Nephron progenitor cell (in vitro differentiated cells): ENCODE data around the gene SLC9C1.

ENCODE experiments used
- DNase-seq: peaks from one replicate; pipeline ENCODE4 v3.0.0; 2021
- H3K27ac Mint-ChIP-seq: 2 replicates; pipeline ENCODE4 v1.8.0; 2021; ENCODE audit warnings: mild to moderate bottlenecking, moderate library complexity, mixed read lengths
- H3K27me3 Mint-ChIP-seq: 2 replicates; pipeline ENCODE4 v1.8.0; 2021; ENCODE audit warnings: mild to moderate bottlenecking, low read depth, mixed read lengths; ENCODE audit not compliant: poor library complexity
- H3K36me3 Mint-ChIP-seq: 2 replicates; pipeline ENCODE4 v1.8.0; 2021; ENCODE audit warnings: low read depth, mixed read lengths
- H3K4me1 Mint-ChIP-seq: 2 replicates; pipeline ENCODE4 v1.8.0; 2021; ENCODE audit warnings: mixed read lengths
- H3K4me3 Mint-ChIP-seq: 2 replicates; pipeline ENCODE4 v1.8.0; 2021; ENCODE audit warnings: mild to moderate bottlenecking, moderate library complexity, mixed read lengths
- H3K9me3 Mint-ChIP-seq: 2 replicates; pipeline ENCODE4 v1.8.0; 2021; ENCODE audit warnings: mild to moderate bottlenecking, moderate library complexity, mixed read lengths
- TF ChIP-seq, protein P1 (sequence below): fragments of 200-600 bp; sonication (generic); IDR thresholded peaks from 2 replicates; pipeline ENCODE4 v1.5.0; 2021; ENCODE audit warnings: antibody characterized with exemption

SLC9C1 gene

DNA sequence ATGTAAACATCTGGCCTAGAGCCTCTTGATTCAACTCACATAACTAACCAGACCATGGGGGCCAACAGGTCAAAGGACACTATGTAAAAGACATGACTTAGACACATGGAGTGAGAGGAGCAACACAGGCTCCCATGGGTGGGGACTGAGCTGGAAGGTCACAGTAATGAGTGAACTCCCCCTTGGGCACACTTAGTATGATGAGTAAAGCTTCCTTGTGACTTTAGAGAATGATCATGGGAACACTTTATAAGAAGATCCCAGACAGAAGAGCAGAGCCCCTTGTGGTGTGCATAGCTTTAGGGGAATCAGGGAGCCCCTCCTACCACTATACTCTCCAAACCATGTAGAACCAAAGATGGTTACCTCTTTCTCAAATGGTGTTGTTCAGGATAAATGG, 171.1 kb downstream of the SLC9C1 start:
- DNase-seq, result no peak
- no peak overlapping the region for H3K4me3 Mint-ChIP-seq
- peaks cover 55% of the 10 kb centered on the region for H3K36me3 Mint-ChIP-seq
- H3K27ac Mint-ChIP-seq, result peak overlapping the region; percentile 97
- H3K9me3 Mint-ChIP-seq, result no peaks in the 10 kb centered on the region
- H3K27me3 Mint-ChIP-seq, result no peaks in the 10 kb centered on the region
- TF ChIP-seq, protein P1, sequence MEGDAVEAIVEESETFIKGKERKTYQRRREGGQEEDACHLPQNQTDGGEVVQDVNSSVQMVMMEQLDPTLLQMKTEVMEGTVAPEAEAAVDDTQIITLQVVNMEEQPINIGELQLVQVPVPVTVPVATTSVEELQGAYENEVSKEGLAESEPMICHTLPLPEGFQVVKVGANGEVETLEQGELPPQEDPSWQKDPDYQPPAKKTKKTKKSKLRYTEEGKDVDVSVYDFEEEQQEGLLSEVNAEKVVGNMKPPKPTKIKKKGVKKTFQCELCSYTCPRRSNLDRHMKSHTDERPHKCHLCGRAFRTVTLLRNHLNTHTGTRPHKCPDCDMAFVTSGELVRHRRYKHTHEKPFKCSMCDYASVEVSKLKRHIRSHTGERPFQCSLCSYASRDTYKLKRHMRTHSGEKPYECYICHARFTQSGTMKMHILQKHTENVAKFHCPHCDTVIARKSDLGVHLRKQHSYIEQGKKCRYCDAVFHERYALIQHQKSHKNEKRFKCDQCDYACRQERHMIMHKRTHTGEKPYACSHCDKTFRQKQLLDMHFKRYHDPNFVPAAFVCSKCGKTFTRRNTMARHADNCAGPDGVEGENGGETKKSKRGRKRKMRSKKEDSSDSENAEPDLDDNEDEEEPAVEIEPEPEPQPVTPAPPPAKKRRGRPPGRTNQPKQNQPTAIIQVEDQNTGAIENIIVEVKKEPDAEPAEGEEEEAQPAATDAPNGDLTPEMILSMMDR, result no peak
- peaks cover 81% of the 10 kb centered on the region for H3K4me1 Mint-ChIP-seq

DNA sequence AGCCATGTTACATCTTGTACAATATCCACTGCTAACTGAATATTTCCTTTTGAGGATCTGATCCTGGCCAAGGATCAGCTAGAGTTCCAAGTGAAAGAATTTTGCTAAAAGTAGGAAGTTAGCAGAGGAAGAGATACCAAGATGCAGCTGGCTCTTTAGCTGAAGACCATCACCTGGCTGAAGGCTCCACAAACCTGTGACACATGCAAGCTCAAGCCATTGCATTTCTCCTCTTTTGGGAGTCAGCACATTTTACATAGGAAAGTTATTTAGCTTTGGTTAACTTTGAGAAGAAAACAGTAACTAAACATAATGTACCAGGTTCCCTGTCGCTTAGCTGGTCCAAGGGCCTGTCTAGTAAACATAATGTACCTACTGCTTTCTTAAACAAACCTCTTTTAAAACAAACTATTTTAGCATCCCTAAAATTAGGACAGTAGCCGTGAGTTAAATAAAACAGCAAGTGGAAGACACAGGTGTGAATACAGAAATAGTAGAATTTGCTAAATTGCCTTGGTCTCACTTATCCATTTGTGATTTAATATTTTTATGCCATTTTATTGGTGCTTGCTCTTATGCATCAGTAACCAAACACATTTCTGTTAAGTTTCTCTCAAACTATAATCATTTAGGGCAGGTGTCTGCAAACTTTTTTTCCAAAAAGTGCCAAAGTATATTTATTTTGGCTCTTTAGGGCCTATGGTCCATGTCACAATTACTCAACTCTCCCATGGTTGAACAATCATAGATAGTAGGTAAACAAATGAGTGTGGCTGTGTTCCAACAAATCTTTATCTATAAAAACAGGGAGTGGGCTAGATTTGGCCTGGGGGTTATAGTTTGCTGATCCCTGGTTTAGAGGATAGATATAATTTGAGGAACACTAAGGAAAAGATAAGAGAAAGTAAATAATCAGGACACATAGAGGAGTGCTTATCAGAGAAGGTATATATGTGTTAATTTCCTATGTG, 172.2 kb downstream of the SLC9C1 start:
- peaks cover 63% of the 10 kb centered on the region for H3K36me3 Mint-ChIP-seq
- TF ChIP-seq, protein P1, result no peak
- H3K27me3 Mint-ChIP-seq, result no peaks in the 10 kb centered on the region
- H3K27ac Mint-ChIP-seq, result no peak overlapping the region
- no peaks in the 10 kb centered on the region for H3K9me3 Mint-ChIP-seq
- peaks cover 82% of the 10 kb centered on the region for H3K4me1 Mint-ChIP-seq
- no peak for DNase-seq
- H3K4me3 Mint-ChIP-seq, result no peak overlapping the region

DNA sequence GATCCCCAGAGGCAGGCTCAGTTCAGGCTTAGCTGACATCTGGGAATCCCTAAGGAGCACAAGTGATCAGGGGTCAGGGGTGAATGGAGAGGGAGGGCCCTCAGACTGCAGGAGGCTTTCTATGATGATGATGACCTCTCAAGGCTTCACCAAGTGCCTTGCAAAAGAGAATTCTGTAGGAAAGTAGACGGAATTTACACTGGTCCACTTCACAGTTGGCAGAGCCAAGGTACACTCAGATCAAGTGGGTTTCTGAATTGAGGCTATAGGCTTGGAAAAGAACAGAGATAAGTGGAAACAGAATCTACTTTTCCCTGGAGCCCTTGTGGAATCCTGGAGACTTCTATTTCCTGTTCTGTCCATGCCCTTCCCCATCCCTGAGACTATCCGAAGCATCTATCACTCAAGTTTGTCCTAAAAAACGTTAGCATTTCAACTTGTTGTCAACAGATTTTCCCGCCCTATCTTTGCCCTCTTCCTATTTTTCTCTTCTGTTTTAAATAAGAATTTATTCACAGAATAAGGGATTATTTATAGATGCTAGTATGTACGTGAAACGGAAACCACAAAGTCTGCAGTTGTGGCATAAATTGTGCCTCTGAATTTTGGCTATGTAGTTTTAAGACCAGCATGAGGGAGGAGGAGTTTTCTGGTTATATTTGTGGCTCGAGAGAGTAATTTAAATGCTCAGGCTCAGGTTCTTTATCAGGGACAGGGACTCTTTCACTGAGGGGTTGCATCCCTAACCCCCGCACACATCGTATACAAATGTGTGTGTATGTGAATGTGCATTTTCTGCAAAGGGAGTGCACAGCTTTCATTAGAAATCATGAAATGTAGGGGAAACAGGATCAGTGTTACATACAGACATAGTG, 173.8 kb downstream of the SLC9C1 start:
- Mint-ChIP-seq H3K27me3 (no peaks in the 10 kb centered on the region), H3K4me1 (peaks cover 79% of the 10 kb centered on the region), H3K27ac (peak overlapping the region; percentile 96), H3K4me3 (no peak overlapping the region), H3K36me3 (peaks cover 80% of the 10 kb centered on the region), H3K9me3 (no peaks in the 10 kb centered on the region)
- TF ChIP-seq, protein P1, result no peak
- no peak for DNase-seq

DNA sequence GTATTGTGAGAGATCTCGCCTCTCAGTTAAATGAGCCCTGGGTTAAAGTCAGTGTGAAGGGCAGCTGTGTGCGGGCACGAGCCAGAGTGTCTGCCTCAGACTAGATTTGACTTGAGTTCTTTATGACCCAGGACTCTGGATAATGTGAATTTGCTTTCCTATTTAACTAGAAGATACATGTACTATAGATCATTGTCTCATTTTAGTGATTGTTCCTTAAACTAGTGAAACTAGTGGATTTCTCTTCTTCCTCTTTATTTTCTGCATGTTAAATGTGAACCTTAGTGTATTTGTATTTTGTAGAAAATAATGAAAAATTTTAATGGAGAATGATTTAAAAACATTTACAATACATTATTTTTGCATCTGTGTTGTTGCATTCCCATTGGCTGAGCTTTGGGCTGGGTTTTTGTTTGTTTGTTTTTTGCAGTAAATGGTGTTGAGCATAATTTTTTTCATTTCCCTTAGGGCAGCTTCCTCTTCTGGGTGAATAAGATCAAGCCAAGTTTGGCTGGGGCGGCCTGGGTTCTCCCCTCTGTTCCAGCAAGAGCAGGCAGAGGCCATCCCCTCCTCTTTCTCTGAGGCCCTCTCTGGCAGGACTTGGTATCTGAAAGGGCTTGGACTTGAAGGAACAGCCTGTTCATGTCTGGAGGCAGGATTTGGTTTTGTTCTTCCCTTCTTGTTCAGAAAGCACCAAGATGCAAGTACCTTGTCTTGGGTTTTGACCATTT, 176.0 kb downstream of the SLC9C1 start:
- H3K36me3 Mint-ChIP-seq, result peaks cover 91% of the 10 kb centered on the region
- peak overlapping the region; percentile 59 for H3K27ac Mint-ChIP-seq
- DNase-seq, result no peak
- H3K9me3 Mint-ChIP-seq, result no peaks in the 10 kb centered on the region
- peaks cover 71% of the 10 kb centered on the region for H3K4me1 Mint-ChIP-seq
- H3K27me3 Mint-ChIP-seq, result no peaks in the 10 kb centered on the region
- TF ChIP-seq, protein P1, result no peak
- no peak overlapping the region for H3K4me3 Mint-ChIP-seq

DNA sequence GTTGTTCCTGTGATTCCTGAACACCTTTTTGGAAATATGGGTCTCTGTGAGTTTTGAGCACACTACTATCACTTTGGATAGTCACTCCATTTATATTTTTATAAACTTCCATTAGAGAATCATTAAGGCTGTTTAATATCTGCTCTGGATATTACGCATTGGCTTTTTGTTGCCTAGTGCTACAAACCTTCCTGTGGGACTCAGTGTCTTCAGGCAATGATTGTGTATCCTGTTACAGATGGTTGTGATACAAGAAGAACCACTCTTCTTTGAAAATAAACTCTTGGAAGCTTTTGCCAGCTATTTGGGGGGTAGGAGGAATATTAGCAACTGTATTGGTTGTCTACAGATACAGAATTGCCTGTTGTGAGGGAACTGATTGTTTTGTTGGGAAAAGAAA, 176.6 kb downstream of the SLC9C1 start:
- TF ChIP-seq, protein P1, result no peak
- Mint-ChIP-seq H3K4me1 (peaks cover 67% of the 10 kb centered on the region), H3K36me3 (peaks cover 91% of the 10 kb centered on the region), H3K27ac (peak overlapping the region; percentile 17), H3K9me3 (no peaks in the 10 kb centered on the region), H3K27me3 (no peaks in the 10 kb centered on the region), H3K4me3 (no peak overlapping the region)
- DNase-seq, result no peak
